Nucleus accumbens (tissue), 56 donors: Measurements from ENCODE around the gene CDIP1.
A peak's percentile ranks its signal among the peaks of the same experiment; 100 is the strongest.

Source experiments
- DNase-seq, 56 donors: peaks; one replicate each; lab custom pipeline; 2025; lab: John Stamatoyannopoulos, UW

CDIP1 gene

DNA sequence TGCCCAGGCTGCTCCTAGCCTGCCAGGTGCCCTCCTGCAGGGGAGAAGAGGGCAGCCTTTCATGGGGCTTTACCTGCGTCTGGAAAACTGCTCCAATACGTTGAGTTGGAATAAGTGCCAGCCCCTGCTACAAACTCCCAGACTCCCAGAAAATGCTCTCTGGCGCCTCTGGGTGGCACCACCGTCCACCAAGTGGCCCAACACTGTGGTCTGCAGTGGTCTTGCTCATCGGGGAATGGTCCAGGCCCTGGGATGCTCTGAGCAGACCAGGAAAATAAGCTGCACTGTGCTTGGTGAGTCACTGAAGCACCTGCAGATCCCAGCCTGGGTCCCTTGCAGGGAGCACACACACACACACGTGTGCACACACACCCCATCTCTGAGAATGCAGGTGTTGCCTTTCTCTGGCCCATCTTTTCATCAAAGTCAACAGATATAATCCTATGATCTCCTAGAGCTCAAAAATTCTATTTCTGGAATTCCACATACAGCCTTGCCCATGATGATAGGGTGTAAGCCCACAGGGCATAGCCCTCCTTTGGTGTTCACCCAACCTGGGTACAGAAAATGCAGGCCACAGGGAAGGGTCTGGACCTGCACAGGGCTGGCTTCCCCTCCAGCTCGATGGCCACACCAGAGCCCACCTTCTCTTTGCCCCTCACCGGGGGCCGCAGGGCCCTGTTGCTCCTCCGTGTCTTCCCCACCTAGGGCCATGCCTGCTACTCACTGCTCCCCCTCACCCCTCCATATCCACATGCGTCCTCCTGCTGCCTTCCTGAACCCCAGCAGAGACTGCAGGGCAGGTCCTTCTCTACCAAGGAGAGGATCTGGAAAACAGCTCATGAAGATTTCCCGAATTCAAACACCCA, 20.5 kb downstream of the CDIP1 start:
- DNase-seq = peak in 21 of 56 donors; percentile 12 to 63 (median 31)

DNA sequence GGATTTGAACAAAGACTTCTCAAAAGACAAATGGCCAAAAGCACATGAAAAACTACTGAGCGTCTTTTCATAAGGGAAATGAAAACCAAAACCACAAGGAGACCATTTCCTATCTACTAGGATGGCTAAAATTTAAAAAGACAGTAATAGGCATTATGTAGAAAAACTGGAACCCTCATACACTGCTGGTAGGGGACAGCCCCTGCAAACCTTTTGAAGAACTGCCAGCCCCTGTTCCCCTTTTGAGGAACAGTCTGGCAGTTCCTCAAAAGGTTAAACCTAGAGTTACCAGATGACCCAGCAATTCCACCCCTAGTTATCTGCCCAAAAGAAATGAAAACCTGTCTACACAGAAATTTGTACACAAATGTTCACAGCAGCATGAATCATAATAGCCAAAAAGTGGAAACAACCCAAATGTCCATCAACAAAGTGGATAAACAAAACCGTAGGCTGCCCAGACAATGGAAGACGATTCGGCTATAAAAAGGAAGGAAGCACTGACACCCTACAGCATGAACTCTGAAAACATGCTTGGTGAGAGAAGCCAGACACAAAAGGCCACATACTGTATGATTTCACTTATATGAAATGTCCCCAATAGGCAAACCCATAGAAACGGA, 22.9 kb downstream of the CDIP1 start:
- DNase-seq = peak in 1 of 56 donors; percentile 24

DNA sequence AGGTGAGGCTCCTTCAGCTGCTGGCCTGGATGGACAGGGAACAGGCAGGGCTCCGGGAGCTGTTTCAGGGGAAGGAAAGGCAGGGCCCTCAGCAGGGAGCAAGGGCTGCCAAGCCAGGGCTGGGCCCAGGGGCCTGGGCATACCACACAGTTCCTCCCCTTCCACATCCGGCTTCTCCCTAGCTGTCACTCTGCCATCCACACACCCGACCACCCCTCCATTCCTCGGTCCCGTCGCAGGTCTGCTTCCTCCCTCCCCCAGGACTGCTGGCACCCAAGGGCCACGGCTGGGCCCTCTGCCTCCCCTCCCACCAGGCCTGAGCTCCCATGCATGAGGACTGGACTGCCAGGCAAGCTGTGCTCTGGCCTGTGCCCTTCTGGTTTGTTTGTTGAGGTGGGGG, 24.0 kb downstream of the CDIP1 start:
- no peak for DNase-seq

DNA sequence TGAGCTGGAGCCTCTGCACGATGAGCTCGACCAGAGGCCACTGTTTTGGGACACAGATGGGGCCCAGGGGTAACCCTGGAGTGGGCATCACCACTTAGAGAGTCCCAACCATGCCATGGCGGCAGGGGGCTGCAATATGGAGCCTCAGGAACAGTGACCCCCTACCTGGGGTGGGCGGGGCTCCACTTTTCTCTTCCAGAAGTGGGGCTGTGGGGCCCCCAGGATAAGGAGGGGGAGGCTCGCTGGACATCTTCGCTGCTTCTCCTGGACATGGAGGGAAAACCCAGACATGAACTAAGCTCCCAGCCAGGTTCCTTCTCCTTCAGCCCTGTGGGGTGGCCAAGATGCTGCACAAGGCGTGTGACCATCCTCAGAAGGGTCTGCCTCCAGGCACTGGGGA, 24.7 kb downstream of the CDIP1 start:
- no peak for DNase-seq

- peak in 3 of 56 donors; percentile 13 to 47 (median 22) for DNase-seq
Observed at GRCh38 chr16:4513086-4513860, 25.3 kb downstream of the CDIP1 start.

DNA sequence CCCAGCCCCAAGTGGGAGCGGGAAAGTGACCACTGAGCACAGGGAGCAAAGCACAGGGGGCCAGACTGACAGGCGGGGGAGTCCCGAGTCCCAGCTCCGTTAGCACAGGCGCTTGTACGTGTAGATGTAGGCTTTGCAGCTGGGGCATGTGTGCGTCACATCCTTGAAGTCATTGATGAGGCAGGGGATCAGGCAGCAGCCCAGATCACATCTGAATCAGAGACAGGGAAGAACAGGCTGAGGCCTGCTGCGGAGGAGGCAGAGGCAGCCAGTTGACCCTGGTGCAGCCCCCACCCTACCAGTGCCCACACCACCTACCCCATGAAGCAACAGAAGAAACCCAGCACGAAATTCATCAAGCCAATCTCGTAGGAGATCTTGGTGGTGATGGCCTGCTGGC, 26.1 kb downstream of the CDIP1 start:
- DNase-seq = peak in 10 of 56 donors; percentile 18 to 48 (median 31)

DNA sequence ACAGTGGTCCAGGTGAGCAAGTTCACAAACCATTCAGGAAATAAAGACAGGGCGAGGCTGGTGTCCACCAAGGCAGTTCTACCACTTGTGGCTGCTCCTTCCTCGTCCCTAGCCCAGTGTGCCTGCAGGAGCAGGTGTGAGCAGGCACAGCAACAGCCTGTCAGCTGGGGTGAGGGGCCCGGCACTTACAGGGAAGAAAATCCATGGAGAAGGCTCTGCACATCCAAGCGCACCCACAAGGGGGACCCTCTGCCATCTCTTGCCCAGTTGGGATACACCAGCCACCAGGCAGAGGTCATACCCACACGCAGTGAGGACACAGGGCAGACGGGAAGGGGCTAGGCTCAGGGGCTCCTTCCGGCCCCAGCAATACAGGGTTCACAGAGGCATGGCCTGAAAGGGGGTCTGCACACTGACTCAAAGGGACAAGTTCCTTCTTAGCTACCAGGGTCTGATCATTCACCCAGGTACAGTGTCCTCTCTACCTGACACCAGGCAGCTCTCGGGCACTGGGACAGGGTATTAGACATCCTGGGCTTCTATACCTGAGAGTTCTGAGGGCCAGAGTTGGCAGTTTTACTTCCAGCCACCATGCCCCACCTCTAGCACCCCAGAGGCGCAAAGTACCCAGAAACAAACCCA, 27.0 kb downstream of the CDIP1 start:
- peak in 38 of 56 donors; percentile 11 to 79 (median 38) for DNase-seq

GRCh38 chr16:4510747-4511426, 27.7 kb downstream of the CDIP1 start:
- DNase-seq = no peak

GRCh38 chr16:4510131-4510530, 28.4 kb downstream of the CDIP1 start:
- DNase-seq = no peak

DNA sequence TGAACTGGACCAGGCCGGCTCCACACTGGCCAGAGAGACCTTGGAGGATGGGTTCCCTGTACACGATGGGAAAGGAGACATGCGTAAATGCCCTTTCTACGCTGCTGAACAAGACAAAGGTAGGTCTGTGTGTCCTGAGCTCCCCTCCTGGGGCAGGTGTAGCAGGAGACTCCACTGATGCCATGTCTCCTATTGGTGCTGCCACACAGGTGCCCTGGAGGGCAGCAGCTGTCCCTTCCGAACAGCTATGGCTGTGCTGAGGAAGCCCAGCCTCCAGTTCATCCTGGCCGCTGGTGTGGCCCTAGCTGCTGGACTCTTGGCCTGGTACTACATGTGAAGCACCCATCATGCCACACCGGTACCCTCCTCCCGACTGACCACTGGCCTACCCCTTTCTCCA, 29.2 kb downstream of the CDIP1 start:
- DNase-seq = no peak

GRCh38 chr16:4508806-4509205, 29.8 kb downstream of the CDIP1 start:
- no peak for DNase-seq

DNA sequence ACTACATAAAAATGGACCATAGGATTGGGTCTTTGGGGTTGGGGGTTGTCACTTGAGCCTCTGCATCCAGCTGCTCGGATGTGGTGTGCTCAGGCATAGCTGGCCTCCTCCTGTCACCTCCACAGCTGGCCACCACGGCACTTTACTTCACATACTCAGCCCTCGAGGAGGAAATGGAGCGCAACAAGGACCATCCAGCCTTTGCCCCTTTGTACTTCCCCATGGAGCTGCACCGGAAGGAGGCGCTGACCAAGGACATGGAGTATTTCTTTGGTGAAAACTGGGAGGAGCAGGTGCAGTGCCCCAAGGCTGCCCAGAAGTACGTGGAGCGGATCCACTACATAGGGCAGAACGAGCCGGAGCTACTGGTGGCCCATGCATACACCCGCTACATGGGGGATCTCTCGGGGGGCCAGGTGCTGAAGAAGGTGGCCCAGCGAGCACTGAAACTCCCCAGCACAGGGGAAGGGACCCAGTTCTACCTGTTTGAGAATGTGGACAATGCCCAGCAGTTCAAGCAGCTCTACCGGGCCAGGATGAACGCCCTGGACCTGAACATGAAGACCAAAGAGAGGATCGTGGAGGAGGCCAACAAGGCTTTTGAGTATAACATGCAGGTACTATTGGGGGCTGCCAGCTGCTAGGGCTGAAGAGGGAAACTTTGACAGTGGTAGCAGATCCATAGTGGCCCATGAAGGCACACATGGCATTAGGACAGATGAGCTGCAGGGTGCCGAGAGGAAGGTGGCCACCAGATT, 30.8 kb downstream of the CDIP1 start:
- DNase-seq = no peak

DNA sequence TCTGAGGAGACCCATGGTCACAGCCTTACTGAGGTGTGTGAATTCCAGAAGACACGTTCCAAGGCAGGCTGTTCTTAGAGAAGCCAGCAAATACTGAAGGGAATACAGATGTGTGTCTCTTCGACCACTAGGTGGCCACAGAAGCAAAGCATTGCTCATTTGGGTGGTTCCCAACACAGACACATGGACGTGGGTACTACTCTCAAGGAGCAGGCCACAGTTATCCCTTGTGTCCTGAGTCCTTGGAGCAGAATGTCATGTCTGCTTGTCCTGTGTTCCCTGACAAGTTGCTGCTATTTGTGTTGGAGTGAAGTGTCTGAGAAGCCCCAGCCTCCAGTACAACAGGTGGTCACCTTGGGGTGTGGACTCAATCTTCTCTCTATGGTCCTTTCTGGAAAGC, 32.1 kb downstream of the CDIP1 start:
- peak in 45 of 56 donors; percentile 24 to 80 (median 57) for DNase-seq

GRCh38 chr16:4505356-4506147, 33.0 kb downstream of the CDIP1 start:
- DNase-seq = peak in 31 of 56 donors; percentile 17 to 85 (median 53)

DNA sequence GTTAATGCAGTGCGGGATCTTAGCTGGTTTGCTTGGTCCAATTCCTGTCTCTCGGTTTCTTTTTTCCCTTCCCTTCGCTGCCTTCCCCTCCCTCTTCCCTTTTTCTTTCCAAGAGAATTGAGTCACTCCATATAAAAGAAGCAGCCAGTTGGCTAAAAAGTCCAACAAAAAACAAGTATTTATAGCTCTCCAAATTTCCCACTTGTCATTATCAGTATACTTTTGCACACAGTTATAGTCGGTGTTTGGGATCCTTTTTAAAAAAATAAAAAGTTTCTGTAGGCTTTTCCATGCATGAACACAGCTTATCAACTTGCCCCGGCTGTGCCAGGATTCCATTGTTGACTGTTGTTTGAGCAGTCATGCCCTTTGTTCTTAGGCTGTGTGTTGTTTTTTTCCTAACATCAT, 37.5 kb downstream of the CDIP1 start:
- peak in 5 of 56 donors; percentile 16 to 40 (median 26) for DNase-seq

- DNase-seq = peak in 13 of 56 donors; percentile 14 to 61 (median 28)
Observed at GRCh38 chr16:4500272-4500671, 38.3 kb downstream of the CDIP1 start.

GRCh38 chr16:4499196-4499555, 39.4 kb downstream of the CDIP1 start:
- no peak for DNase-seq

DNA sequence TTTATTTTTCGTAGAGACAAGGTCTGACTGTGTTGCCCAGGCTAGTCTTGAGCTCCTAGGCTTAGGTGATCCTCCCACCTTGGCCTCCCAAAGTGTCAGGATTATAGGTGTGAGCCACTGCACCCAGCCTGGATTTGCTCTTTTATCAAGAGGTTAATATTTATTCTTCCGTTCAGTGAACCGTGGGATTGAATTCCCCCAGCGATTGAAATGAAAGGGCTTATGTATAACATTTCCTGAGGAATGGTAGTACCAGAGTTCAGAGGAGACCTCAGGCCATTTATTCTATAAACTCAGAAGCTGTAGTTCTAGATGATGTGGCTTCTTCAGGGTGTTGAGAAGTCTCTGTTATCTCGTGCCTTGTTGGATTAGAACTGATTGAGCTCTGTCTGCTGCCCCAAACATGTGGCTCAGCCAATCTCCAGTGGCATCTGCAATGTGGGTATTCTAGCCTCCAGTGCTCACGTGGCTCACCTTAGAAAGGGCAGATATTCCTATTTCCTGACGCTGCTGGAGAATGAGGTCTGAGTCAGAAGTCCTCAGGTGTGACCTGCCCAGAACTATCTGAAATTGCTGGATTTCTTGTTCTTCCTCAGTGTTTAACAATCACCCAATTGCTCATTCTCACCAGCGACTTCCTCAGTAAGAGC, 39.9 kb downstream of the CDIP1 start:
- no peak for DNase-seq
